ENCODE data around the gene ANXA1.

GRCh38 chr9:73133022-73133651 lies 18.5 kb upstream of the ANXA1 start:
- TF ChIP-seq, protein P1, sequence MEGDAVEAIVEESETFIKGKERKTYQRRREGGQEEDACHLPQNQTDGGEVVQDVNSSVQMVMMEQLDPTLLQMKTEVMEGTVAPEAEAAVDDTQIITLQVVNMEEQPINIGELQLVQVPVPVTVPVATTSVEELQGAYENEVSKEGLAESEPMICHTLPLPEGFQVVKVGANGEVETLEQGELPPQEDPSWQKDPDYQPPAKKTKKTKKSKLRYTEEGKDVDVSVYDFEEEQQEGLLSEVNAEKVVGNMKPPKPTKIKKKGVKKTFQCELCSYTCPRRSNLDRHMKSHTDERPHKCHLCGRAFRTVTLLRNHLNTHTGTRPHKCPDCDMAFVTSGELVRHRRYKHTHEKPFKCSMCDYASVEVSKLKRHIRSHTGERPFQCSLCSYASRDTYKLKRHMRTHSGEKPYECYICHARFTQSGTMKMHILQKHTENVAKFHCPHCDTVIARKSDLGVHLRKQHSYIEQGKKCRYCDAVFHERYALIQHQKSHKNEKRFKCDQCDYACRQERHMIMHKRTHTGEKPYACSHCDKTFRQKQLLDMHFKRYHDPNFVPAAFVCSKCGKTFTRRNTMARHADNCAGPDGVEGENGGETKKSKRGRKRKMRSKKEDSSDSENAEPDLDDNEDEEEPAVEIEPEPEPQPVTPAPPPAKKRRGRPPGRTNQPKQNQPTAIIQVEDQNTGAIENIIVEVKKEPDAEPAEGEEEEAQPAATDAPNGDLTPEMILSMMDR (IDR thresholded peaks at IDR 0.05) = no peak
- no peak for TF ChIP-seq EP300 (IDR thresholded peaks at IDR 0.05)
- no peak for TF ChIP-seq POLR2A (IDR thresholded peaks at IDR 0.05)
